Upper lobe of left lung (tissue), 4 donors: ENCODE data around the gene TTBK2.

Experiments used
- CTCF ChIP-seq, 6 experiments: fragments of 450-650 bp in 4 of 6; fragments of 200-600 bp in 2 of 6; sonication (generic) in 2 of 6; IDR thresholded peaks; one replicate each; pipeline ENCODE4 v1.5.1; 2016 to 2019; ENCODE audit warnings: antibody characterized with exemption in 6 of 6
- EP300 ChIP-seq, 4 donors: sonication (generic); formaldehyde crosslinking; IDR thresholded peaks; one replicate each; pipeline ENCODE4 v1.5.1; 2017; ENCODE audit warnings: antibody characterized with exemption in 4 of 4, control low read depth in 2 of 4
- POLR2A ChIP-seq, 4 donors: fragments of 450-650 bp; IDR thresholded peaks; one replicate each; pipeline ENCODE4 v1.5.1; 2016 to 2017; ENCODE audit warnings: antibody characterized with exemption in 4 of 4, mild to moderate bottlenecking in 2 of 4
- POLR2AphosphoS5 ChIP-seq, 2 donors: sonication (generic); formaldehyde crosslinking; IDR thresholded peaks; one replicate each; pipeline ENCODE4 v1.5.1; 2017; ENCODE audit warnings: antibody characterized with exemption in 2 of 2

DNA sequence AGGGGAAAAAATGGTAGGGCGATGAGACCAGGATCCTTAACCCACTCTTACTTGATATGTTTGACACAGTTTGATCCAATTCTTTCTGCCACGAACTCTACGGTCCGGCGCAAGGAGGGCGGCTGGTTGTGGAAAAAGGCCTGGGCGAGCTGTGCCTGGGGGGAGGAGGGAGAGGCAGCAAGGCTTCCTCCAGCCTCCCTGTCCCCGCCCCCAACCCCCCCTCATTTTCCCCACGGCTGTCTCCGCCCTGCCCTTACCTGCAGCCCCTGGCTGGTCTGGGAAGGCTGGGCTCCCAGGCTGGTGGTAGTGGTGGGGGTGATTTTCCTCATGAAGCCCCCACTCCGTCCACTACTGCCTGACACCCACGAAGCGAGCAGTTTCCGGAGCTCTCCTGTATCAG, 191.6 kb downstream of the TTBK2 start:
- TF ChIP-seq CTCF (IDR thresholded peaks at IDR 0.05) (no peak), POLR2A (IDR thresholded peaks at IDR 0.05) (no peak), POLR2AphosphoS5 (IDR thresholded peaks at IDR 0.05) (no peak), EP300 (IDR thresholded peaks at IDR 0.05) (no peak)
